ENCODE results near the gene IQCH. TPM values are rescaled to one million over a fixed set of nuclear protein-coding genes. Genes with fewer than 3 reads are reported as not detected.

Gene IQCH
- total and polyA plus RNA-seq, 2 experiments from 2014 or later, result 2.1 to 4.1 TPM

DNA sequence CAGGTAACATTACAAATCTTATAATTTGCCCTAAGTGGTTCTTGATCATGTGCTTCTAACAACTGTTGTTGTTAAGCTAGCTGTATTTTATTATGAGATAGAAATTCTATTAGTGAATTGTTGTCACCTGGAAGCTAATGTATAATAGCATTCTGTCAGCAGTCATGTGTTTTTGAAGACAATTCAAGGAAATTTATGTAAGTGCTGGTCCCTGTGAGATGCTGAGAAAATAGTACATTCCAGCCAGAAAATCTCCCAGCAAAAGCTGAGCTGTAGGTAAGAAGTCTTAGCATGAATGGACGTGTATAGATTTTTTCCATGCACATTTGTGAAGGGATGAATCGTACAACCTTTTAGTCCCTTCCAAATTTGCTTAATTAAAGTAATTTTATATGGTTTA, 146.3 kb downstream of the IQCH start:
- Histone ChIP-seq H3K9me3 (ENCODE audit: low read depth) (no peaks in the 10 kb centered on the region), H3K4me2 (ENCODE audit: unreplicated experiment) (no peak overlapping the region), H2AFZ (no peak overlapping the region), H3K9ac (no peak overlapping the region), H3K4me3 (no peak overlapping the region), H3K27me3 (replicated peaks; ENCODE audit: insufficient read depth) (no peaks in the 10 kb centered on the region), H3K9me2 (ENCODE audit: insufficient read depth) (no peaks in the 10 kb centered on the region), H3K27ac (no peak overlapping the region), H3K36me3 (ENCODE audit: low read depth) (no peaks in the 10 kb centered on the region), H4K20me1 (ENCODE audit: insufficient read depth) (no peaks in the 10 kb centered on the region), H3F3A (ENCODE audit: insufficient read depth) (no peaks in the 10 kb centered on the region), H3K79me2 (ENCODE audit: insufficient read depth) (no peaks in the 10 kb centered on the region), H3K4me1 (ENCODE audit: insufficient read depth) (no peaks in the 10 kb centered on the region)
- 80 to 86% methylated on average over 2 of the region's 2 CpGs for WGBS, 2 experiments (ENCODE audit: low coverage in 1 of 2, low lambda C conversion rate in 2 of 2, missing lambda C conversion rate in 2 of 2)
- no peak for DNase-seq
- TF ChIP-seq EZH2phosphoT487 (IDR thresholded peaks at IDR 0.05; ENCODE audit: insufficient read depth, low read depth) (no peak), EZH2 (IDR thresholded peaks at IDR 0.05; ENCODE audit: insufficient read depth, poor library complexity, severe bottlenecking) (no peak)
- in situ Hi-C loops (cut with MboI), result no loop called here

DNA sequence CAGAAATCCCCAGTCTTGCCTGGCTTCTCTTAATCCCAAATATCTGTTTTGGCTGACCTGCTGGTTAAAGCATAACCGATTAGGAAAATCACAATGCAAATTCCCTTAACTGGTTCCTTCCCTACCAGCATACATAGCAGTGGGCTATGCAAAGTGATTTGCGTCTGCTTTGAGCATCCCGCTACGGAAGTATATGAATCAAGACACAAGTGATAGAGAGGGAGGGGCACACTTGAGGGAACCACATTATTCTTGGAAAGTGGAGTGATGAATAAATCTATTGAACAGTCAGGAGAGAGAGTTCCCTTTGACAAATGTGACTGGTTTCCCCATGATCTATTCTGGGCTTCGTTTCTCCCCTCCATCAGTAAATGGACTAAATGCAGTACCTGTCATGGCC, 146.8 kb downstream of the IQCH start:
- DNase-seq, result no peak
- Histone ChIP-seq H3K4me1 (ENCODE audit: insufficient read depth) (no peaks in the 10 kb centered on the region), H3F3A (ENCODE audit: insufficient read depth) (no peaks in the 10 kb centered on the region), H3K27me3 (replicated peaks; ENCODE audit: insufficient read depth) (no peaks in the 10 kb centered on the region), H4K20me1 (ENCODE audit: insufficient read depth) (no peaks in the 10 kb centered on the region), H3K79me2 (ENCODE audit: insufficient read depth) (no peaks in the 10 kb centered on the region), H3K4me2 (ENCODE audit: unreplicated experiment) (no peak overlapping the region), H3K9me3 (ENCODE audit: low read depth) (no peaks in the 10 kb centered on the region), H3K27ac (no peak overlapping the region), H3K9me2 (ENCODE audit: insufficient read depth) (no peaks in the 10 kb centered on the region), H3K4me3 (no peak overlapping the region), H3K9ac (no peak overlapping the region), H3K36me3 (ENCODE audit: low read depth) (no peaks in the 10 kb centered on the region), H2AFZ (no peak overlapping the region)
- TF ChIP-seq EZH2 (IDR thresholded peaks at IDR 0.05; ENCODE audit: insufficient read depth, poor library complexity, severe bottlenecking) (no peak), EZH2phosphoT487 (IDR thresholded peaks at IDR 0.05; ENCODE audit: insufficient read depth, low read depth) (no peak)
- WGBS, 2 experiments (ENCODE audit: low coverage in 1 of 2, low lambda C conversion rate in 2 of 2, missing lambda C conversion rate in 2 of 2), result 92% methylated on average over 5 of the region's 5 CpGs
- in situ Hi-C loops (cut with MboI), result no loop called here

DNA sequence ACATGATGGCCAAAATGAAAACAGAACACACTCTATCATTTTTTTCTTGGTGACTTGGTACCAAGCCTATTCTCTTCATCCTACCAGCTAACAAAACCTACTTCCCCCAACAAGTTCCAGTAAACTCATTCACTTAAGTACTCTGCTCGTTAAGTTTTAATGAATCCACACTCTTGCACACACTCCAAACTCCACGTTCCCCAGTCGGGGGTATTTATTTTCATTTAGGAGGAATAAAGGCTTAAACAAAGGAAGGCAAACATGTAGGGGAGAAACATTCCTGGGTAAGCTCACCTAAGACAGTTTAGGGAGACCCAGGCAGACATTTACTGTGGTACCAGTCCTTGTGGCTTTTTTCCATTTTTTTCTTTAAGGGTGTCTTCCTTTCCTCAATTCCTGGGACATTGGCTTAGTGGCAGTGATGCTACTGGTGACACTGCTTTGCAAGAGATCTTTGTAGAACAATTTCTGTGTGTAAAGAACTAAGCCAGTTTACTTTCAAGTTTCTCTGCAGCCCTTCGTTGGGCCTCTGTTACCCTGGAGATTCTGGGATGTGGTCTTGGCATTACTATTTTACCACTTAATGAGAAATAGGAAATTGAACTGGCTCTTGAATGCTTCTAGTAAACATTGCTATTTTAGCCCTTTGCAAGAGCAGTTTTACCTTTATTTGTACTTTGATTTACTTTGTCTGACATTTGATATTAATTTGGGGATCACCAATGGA, 149.0 kb downstream of the IQCH start:
- Histone ChIP-seq H3K4me1 (ENCODE audit: insufficient read depth) (no peaks in the 10 kb centered on the region), H3K4me2 (ENCODE audit: unreplicated experiment) (no peak overlapping the region), H2AFZ (no peak overlapping the region), H3F3A (ENCODE audit: insufficient read depth) (no peaks in the 10 kb centered on the region), H3K27me3 (replicated peaks; ENCODE audit: insufficient read depth) (no peaks in the 10 kb centered on the region), H3K9ac (no peak overlapping the region), H3K9me2 (ENCODE audit: insufficient read depth) (no peaks in the 10 kb centered on the region), H4K20me1 (ENCODE audit: insufficient read depth) (no peaks in the 10 kb centered on the region), H3K36me3 (ENCODE audit: low read depth) (no peaks in the 10 kb centered on the region), H3K9me3 (ENCODE audit: low read depth) (no peaks in the 10 kb centered on the region), H3K79me2 (ENCODE audit: insufficient read depth) (no peaks in the 10 kb centered on the region), H3K4me3 (no peak overlapping the region), H3K27ac (no peak overlapping the region)
- WGBS, 2 experiments (ENCODE audit: low coverage in 1 of 2, low lambda C conversion rate in 2 of 2, missing lambda C conversion rate in 2 of 2), result 63 to 65% methylated on average over 4 of the region's 4 CpGs
- no peak for TF ChIP-seq EZH2 (IDR thresholded peaks at IDR 0.05; ENCODE audit: insufficient read depth, poor library complexity, severe bottlenecking)
- no peak for TF ChIP-seq EZH2phosphoT487 (IDR thresholded peaks at IDR 0.05; ENCODE audit: insufficient read depth, low read depth)
- in situ Hi-C loops (cut with MboI), result no loop called here
- no peak for DNase-seq

DNA sequence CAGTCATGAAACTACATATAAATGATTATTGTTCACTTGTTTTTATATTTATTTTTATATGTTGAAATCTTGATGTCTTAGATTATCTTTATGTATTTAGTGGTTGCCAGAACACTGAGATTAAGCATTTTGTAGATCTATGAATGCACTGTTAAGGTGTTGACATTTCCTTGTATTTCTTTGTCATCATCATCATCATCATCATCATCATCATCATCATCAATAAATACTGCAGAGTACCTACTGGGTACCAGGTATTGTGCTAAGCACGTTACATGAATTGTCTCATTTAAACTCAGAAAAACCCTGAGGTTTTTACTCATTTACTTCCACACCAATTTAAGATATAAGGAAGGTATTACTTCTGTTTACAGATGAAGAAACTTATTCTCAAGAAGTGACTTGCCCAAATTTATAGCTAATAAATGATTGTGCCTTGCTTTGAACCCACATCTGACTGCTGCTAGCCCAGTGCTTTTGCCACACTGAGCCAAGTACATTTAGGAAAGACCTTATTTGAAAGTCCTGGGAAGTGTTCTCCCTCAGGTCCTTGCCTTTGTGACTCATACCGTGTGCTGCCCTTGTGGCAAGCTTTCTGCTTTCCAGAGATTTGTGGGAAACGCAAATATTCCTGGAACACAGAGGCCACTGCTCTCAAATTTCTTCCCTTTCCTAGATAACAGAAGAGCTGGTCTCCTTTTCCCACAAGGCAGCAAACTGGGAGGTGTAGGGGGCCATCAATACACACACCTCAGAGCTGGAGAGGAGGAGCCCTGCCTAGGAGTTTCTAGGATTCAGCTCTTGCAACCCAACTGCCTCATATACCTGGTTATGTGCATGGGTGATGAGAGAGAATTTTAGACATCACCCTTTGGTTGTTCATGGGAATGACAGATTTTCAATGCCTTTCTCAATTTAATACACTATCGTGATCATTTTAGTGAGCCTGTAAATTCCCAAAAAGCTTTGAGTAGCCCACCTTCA, 150.9 kb downstream of the IQCH start:
- Histone ChIP-seq H3K4me1 (ENCODE audit: insufficient read depth) (no peaks in the 10 kb centered on the region), H3K36me3 (ENCODE audit: low read depth) (no peaks in the 10 kb centered on the region), H3F3A (ENCODE audit: insufficient read depth) (no peaks in the 10 kb centered on the region), H3K27me3 (replicated peaks; ENCODE audit: insufficient read depth) (no peaks in the 10 kb centered on the region), H4K20me1 (ENCODE audit: insufficient read depth) (no peaks in the 10 kb centered on the region), H3K79me2 (ENCODE audit: insufficient read depth) (no peaks in the 10 kb centered on the region), H3K27ac (no peak overlapping the region), H3K9me3 (ENCODE audit: low read depth) (no peaks in the 10 kb centered on the region), H3K4me3 (no peak overlapping the region), H3K9me2 (ENCODE audit: insufficient read depth) (no peaks in the 10 kb centered on the region), H3K4me2 (ENCODE audit: unreplicated experiment) (no peak overlapping the region), H3K9ac (no peak overlapping the region), H2AFZ (no peak overlapping the region)
- TF ChIP-seq EZH2phosphoT487 (IDR thresholded peaks at IDR 0.05; ENCODE audit: insufficient read depth, low read depth), result no peak
- no peak for TF ChIP-seq EZH2 (IDR thresholded peaks at IDR 0.05; ENCODE audit: insufficient read depth, poor library complexity, severe bottlenecking)
- DNase-seq, result peak; percentile 27
- WGBS, 2 experiments (ENCODE audit: low coverage in 1 of 2, low lambda C conversion rate in 2 of 2, missing lambda C conversion rate in 2 of 2), result 86 to 88% methylated on average over 4 of the region's 4 CpGs
- in situ Hi-C loops (cut with MboI), result no loop called here
